Measurements from ENCODE around the gene SP100. TPM values are rescaled to one million over a fixed set of nuclear protein-coding genes. Genes with fewer than 3 reads are reported as not detected.
A peak's percentile ranks its signal among the peaks of the same experiment; 100 is the strongest.
"Not testable (repeated sequence)": the region's sequence is repeated elsewhere in the genome, so short reads cannot be mapped to it uniquely, and the experiment has no call there.

Gene SP100
- total RNA-seq: 38.5 TPM

DNA sequence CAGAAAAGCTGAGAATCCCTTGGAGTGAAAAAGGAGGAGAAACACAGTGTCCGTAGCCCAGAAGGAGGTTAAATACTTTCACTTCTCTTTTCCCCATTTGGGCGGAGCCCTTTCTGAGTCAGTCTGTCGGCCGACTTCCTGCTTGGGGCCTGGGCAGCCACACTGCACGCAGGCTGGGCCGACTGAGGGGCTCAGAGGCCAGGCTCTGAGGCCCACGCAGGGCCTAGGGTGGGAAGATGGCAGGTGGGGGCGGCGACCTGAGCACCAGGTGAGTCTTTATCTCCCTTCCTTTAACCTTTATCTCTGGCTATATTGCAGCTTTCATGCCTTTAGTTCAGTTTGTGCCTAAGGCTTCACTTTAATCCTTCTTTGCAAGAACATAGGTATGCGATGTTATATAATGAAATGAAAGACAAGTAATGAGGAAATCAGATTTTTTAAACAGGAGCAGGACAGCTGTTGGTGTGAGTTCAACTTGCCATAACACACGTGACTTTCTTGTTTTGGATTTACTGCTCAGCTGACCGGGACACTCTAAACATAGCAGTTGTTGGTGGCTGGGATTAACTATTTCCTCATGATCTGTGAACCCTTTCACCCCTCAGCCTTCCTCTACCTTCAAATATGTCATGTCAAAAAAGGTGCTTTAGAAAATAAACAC, at the start of gene SP100:
Gene SP100 (plus strand): TSS at position 141 of the 661 bp plus-strand sequence. CDS start 96 bp downstream, at position 237.
- ATAC-seq: peak; percentile 86

DNA sequence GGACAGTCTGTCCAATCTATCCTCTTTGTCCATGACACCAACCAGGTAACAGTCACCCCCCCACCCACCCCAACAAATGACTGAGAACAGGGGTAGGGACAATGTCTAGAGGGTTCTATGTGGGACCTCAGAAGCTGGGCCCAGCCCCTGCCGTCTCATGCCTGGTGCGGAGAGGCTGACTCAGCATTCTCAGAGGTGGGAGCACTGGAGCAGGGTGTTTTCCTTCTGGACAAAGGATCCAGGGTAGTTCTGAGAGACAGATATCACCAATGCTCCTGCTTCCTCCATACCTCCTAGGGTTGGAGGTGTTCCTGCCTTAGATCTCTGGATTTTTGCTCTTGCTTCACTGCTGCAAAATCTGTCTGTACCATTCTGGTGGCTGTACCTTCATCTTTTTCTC, 33.9 kb upstream of the SP100 start:
- no peak for ATAC-seq

DNA sequence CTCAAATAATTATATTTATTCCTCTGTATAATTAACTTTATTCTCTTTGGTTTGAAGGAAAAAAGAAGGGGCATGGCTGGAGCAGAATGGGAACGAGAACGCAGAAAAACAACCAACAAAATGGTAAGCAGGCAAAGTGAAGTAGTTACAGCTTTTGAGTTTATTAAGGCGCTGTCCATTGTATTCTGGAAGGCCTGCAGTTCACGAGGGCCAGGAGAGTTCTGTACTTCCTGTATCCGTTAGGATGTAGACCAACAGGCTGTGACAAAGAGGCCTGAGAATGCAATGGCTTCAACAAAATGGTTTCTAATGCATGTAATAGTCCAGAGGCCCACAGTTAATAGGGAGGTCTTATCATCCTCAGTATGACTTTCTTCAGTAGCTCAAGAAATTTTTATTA, 32.5 kb upstream of the SP100 start:
- ATAC-seq: no peak

DNA sequence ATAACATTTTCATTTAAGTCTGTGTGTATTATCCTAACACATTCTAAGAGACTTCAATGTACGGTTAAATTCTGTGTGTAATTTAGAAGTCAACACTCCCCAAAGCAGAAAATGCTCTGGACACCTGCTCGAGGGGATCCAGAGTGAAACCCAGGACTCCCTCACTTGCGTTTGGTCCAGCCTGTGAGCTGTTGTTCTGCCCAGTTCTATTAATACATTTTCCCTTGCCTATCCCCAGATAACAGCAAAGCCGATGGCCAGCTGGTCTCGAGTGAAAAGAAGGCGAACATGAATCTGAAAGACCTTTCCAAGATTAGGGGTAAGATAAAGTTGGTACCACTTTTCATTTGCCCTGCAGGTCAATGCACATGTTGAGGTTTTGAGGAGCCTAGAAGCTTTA, 31.0 kb upstream of the SP100 start:
- ATAC-seq: no peak

DNA sequence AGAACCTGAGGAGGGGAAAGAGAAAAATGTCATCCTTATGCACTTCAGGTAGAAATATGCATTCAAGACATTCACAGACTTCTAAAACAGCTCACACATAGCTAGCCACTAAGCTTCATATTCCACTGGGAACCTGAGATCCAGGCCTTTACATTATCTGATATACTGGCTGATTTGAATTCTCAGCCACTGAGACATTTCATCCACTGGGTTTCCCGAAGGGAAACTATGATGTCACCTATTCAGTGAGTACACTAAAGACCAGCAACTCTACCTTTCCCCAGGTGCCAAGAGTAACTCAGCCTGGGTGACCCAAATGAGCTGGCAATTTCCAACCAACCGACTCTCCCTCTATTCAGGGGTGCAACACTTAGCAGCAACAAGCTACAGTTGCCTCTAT, 21.7 kb upstream of the SP100 start:
- no peak for ATAC-seq

DNA sequence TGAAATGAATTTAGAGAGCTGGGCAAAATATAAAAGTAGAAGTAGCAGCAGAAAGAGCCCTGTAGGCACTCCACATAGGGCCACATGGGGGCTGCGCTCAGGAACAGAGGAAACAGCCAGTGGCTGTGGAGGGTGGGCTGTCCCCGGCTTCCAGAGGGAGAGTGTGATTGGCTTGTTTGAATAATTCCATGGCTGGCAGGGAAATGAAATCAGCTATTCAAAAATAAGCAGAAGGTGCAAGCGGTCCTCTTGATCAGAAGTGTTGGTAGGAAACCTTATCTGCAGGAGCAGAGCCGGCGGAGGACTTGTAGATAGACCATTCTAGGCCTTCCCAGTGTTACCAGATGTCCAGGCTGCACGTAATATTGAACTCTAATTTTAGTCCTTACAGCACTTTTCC, 17.3 kb upstream of the SP100 start:
- ATAC-seq: not testable (repeated sequence)

DNA sequence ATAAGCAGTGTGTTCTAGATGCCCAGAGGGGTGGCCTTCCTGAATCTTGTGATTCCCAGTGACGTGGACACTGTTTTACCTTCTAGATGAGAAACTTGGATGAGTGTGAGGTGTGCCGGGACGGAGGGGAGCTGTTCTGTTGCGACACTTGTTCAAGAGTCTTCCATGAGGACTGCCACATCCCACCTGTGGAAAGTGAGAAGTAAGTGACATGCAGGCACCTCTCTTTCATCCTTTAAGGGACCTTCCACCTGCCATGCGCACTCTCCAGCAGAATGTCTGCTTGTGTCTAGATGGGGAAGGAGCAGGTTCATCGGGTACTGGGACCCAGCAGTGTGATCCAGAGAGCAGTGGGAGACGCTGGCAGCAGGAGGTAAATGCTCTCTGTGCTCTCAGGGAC, 16.0 kb upstream of the SP100 start:
- ATAC-seq: no peak

DNA sequence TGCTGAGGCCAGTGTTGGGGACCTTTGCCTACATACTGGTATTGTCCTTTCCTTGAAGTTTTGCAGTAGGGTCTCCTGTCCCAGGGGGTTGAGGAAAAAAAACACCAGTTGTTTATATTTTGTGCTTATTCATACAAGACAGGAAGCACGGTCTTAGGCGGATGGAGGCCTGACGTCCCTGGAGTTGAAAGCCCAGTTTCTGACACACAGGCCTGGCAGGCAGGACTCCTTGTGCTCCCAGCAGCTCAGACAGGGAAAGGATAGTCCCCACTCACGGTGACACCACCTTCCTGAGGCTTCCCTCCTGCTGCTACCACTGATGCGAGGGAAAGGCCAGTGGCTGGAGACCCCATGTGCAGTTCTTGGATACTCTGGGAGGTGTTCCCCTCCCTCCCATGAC, 15.5 kb upstream of the SP100 start:
- ATAC-seq: peak; percentile 10

DNA sequence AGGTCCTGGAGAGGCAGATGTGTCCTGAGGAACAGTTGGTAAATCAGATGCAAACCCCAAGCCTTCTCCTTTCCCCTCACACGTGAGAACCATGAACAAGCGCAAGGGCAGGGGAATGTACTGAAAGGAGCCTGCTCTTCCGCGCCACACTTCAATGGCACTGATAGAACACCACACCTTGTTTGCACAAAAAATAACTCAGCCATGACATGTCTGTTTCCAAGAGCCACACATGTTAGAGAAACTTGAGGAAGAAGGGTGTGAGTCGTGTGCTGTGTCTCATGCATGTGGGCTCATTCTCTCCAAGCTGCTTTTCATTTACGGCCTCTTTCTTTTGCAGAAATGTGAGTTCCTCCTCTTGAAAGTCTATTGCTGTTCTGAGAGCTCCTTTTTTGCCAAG, 15.0 kb upstream of the SP100 start:
- peak; percentile 67 for ATAC-seq

DNA sequence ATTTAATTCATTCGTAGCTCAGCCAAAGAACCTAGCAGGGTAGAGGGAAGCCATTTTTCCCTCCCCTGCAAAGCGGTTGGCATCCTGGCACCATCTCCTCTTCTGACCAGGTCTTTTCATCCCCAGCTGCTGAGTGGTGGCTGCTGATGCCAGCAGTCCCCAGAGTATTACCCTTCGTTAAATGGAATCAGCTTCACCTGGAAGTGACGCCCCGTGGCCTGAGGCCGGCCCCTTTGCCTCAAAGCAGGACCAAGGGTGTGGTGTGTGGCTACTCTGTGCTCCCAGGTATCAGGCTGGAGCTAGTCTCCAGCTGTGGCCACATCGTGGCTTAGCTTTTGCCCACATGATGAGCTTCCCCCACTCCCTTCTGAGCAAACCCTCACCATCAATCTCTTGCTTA, 12.3 kb upstream of the SP100 start:
- no peak for ATAC-seq

DNA sequence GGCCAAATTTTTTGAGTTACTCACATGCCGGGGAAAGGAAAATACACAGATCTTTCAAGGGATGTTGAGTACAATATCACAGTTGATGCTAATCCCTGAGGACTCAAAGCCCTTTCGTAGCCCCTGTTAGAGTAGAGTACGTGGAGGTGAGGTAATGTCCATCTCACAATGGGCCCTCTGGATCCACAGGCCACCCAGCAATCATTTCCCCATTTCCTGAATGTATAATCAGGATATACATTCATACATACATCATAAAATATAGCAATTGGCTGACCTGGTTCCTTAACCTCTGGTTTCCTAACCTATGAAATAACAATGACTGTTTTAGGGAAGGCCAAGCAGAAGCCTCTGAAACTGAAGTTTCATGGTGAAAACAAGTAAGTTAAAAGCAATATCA, 10.2 kb upstream of the SP100 start:
- ATAC-seq: no peak

DNA sequence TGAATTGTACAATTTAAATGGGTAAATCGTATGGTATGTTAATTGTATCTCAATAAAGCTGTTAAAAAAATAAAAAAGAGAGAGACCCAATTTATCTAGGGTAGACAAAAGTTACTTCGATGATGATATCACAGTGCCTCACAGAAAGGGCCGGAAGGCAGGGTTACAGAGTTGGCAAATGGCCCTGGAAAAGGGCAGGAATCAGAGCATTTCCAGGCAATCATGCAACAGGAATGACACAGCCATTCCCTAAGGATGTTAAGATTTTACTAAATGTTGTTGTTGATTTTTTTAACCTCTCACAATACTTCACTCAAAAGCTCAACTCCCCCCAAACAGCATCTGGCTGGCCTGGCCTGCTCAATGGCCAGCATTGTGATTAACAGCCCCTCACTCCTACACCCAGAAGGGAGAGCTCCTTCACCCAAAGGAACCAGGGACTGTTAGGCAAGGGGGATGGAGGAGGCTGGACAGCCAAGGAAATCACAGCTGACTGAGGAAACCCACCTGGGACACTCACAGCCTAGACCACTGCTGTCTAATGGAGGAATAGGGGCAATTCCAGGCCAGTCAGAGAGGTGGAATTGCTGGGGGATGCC, 7.7 kb upstream of the SP100 start:
- ATAC-seq: no peak

DNA sequence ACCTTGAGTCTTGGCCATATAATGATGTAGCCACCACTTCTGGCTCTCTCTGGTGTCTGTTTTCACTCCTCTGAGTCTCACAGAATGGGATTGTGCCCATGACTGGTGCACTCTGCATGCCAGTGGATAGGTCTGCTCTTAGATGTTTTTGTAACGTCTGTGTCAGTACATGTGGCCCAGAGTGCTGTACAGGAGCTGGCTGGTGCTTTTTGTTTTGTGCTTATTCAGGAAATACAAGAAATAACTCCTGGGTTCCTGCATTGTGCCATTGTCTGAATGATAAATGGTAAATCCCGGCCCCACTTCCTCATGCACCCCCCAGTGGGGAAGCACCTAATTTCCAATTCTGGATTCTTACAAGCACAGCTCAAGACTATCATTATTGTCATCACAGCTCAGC, 6.7 kb upstream of the SP100 start:
- peak; percentile 60 for ATAC-seq

DNA sequence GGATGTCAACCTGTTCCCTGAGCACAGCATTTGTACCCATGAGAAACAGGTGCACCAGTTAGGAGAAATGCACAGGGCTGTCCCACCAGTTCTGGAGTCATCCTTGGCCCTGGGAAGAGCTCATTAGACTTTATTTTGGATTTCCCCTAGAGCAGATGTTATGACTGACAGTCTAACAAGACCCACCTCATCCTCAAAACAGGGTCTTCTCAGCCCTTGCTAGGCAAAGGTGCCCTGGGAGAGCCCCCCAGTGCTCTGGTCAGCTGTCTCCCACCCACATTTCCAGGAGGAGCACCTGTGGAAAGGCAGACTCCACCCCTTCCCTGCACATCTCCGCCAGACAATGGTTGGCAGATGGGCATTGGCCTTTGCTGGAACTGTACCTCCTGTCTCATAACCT, 5.7 kb upstream of the SP100 start:
- no peak for ATAC-seq

DNA sequence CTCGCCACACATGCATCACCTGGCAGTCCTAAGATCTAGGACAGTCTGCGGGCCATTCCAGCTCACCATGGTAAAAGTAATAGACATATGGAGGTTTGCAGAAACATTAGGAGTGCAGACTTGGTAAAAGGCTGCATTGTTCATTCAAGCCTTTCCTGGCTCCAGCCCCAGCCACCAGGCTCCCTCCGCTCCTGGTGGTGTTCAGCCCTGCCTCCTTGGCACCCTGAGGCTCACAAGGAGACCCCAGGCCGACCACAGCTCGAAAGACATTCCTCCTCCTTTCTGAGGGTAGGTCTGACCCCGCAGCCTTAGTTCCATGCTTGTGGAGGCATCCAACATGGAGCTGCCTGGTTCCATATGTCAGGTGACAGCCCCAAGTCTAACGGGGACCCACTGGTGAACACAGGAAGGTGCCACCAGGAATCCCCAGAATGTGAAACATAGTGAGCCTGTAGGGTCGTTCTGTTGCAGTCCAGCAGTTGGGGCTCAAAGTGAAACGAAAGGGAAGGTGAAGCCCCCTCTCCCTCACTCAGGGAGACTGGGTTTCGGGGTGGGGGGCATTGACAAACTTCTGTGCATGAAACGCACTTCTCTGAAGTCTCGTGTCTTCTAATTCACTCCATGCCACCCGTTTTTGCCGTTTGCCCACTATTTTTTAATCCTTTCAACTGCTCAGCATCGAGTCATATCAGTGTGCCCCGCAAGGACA, 5.0 kb upstream of the SP100 start:
- no peak for ATAC-seq

DNA sequence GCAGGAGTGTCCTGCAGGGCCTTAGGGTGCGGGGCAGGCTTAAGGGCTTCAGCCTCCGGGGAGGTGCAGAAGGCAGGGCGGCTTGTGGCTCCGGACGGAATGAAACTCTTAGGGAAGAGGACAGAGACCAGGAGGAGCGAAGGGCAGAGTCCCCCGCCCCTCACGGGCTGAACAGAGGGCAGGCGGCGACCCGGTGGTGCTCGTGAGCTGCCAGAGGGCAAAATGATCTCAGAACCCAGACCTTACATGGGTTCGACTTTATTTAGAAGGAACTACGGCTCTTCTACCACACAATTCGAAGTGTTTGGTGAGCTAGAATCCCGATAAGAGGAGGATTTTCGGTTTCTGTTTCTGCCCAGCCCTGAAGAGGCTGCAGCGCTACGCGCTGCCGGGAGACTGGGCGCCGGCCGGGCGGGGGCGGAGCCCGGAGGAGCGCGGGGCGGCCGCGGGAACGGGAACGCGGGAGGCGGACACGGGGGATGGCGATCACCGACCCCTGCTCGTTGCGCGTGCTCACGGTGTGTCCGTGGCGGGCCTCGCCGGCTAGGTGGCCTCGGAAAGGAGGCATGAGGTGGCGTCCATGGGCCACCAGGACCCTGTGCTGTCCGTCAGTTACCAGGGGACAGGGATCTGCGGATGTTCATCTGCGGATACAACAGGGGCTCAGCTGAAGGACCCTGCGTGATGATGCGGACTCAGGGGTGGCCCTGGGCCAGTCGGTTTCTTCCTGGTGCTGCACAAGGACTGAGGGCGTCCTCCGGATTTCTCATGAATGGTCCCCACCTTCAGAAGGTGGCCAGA, 4.2 kb upstream of the SP100 start:
- peak; percentile 69 for ATAC-seq

DNA sequence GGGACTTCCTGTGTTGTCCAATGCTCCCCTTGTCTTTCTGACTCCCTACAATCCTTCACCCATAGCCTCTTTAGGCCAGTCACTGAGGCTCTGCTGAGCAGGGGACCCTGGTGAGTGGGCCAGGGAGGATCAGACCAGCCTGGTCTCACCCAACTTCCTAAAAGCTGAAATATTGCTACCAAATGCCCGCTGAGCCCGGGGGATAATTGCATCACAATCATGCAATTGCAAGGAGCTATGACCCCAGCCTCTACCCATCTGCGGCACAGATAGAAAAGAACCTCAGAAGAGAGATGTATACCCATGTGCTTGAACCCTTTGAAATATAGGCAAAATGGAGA, 3.7 kb upstream of the SP100 start:
- no peak for ATAC-seq

DNA sequence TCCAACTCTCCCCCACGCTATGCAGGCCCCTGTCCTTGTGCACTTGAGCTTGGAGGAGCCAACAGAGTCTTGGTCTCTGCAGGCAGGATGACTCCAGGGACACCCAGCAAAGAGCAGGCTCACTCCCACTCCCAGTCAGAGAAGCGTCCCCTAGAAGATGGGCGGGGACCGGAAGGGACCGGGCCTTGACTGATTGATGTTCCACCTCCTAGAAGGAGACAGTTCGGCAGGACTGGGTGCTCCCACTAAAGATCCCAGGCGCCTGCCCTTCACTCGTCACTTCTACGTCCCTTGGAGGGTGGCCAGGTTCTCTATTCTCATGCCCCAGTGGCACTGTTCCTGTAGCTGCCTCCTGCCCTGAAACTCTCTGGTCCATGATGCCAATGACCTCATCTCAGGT, 3.2 kb upstream of the SP100 start:
- ATAC-seq: no peak

DNA sequence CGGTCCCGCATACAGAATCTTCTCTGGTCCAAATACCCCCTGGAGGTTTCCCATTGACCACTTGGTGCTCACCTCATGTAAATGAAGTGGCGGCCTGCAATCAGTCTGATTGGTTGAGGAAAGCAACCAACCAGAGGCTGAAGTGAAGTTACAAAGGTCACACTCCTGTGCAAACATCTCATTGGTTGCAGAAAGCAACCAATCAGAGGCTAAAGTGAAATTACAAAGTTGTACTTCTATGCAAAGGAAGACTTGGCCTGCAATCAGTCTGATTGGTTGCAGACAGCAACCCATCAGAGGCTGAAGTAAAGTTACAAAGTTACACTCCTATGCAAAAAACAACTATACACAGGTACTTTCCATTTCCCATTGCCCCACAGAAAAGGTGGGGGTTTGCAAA, 2.5 kb upstream of the SP100 start:
- no peak for ATAC-seq

DNA sequence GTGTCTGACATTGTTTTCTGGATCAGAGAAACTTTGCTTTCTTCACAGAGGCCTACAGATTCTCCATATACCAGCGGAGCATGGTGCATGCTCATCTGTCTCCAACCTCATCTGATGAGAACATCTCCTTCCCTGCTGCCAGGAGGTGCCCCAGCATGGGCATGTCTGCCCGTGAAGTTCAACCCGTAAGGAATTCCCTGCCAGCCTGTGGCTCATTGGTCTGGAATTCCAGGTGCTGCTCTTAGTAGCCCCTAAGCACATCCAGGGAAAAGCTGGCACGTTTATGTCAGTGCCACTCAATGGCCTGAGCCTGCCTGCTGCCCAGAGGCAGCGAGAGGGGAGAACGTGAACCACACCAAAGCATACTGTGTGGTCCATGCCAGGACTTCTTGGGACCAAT, 1.7 kb upstream of the SP100 start:
- no peak for ATAC-seq

DNA sequence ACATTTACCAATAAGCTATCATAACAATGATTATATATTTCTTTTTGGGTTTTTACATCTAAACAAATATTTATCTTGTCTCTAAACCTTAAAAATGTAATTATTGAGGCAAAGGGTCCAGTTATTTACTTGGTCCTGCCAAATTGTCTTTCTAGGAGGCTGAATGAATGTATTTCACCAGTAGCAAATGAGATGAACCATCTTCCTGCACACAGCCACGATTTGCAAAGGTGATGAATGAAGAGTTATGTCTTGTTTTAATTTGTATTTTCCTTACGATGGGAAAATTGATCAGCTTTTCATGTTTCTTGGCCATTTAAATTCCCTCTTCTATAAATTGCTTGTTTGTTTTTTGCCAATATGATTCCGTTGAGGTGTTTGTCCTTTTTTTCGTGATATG, 1.4 kb downstream of the SP100 start:
- no peak for ATAC-seq

DNA sequence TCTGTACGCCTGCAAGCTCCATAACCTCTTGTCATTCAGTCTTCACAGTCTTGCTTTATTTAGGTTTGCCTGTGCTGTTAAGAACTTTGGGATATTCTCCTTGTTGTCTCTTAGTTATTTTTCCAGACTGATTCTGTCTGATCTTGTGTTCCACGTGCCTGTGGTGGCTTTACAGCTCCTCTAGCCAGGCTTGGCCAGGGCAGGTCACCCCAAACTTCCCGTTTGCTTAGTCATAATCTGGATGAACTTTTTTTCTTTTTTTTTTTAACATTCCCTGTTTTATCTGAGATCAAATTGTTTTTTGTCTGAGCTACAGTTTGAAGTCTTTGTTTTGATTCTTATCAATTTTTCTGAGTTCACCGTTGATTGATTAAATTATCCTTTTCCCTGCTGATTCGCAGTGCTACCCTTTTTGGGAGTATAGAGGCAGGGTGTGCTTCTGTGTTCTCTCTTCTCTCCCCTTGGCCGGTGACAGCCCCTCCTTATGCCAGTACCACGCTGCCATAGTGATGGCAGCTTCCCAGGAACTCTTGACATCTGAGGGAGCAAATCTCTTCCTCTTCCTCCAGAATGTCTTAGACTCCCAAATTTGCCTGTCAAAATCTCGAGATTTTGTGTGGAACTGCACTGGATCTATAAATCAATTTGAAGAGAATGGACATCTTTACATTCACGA, 2.5 kb downstream of the SP100 start:
- no peak for ATAC-seq

DNA sequence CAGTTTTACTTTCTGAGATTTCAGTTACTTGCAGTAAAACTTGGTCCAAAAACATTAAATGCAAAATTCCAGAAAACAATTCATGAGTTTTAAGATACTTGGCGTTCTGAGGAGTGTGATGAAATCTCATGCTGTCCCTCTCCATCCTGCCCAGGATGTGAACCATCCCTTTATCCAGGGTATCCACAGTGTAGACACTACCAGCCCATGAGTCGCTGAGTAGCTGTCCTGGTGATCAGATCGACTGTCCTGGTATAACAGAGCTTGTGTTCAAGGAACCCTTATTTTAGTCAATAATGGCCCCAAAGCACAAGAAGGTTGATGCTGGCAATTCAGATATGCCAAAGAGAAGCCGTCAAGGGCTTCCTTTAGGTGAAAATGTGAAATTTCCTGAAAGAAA, 3.2 kb downstream of the SP100 start:
- no peak for ATAC-seq

All from esophagus mucosa (tissue), 1 donor.